ENCODE measurements around the gene MOB3A. TPM values are rescaled to one million over a fixed set of nuclear protein-coding genes. Genes with fewer than 3 reads are reported as not detected.

The MOB3A gene
- total RNA-seq, 4 donors from 2014 or later: 16.0 to 30.8 (median 22.2) TPM

GRCh38 chr19:2079865-2080301, 16.2 kb downstream of the MOB3A start:
- H3K27me3 ChIP-seq: no peaks in the 10 kb centered on the region
- in situ Hi-C loops (cut with MboI; ENCODE audit: low sequenced_read_pairs in 4 of 4): loop anchor here in 1 of 4 donors (10.0 kb wide), 1 partner anchor 145 kb away; no protein-coding TSS in a partner anchor
- DNase-seq (no peak), ATAC-seq (no peak)
- peaks cover 0 to 3% of the 10 kb centered on the region in 2 donors for H3K4me1 ChIP-seq
- H3K4me3 ChIP-seq: no peak overlapping the region
- intact Hi-C loops (cut with DNase I; ENCODE audit: low total_unique reads): no loop called here
- no peak overlapping the region for H3K27ac ChIP-seq
- peaks cover 0 to 38% of the 10 kb centered on the region in 2 donors for H3K36me3 ChIP-seq
- no peaks in the 10 kb centered on the region for H3K9me3 ChIP-seq
- TF ChIP-seq POLR2A (IDR thresholded peaks at IDR 0.05) (no peak), CTCF (IDR thresholded peaks at IDR 0.05 in 4 of 5, conservative IDR thresholded peaks at IDR 0.05 in 1 of 5) (no peak)

GRCh38 chr19:2079076-2079864, 16.9 kb downstream of the MOB3A start:
- H3K27me3 ChIP-seq: no peaks in the 10 kb centered on the region
- peaks cover 0 to 45% of the 10 kb centered on the region in 2 donors for H3K36me3 ChIP-seq
- intact Hi-C loops (cut with DNase I; ENCODE audit: low total_unique reads): no loop called here
- ATAC-seq (no peak), DNase-seq (no peak)
- in situ Hi-C loops (cut with MboI; ENCODE audit: low sequenced_read_pairs in 4 of 4): loop anchor here in 1 of 4 donors (10.0 kb wide), 1 partner anchor 144 kb away; no protein-coding TSS in a partner anchor
- H3K9me3 ChIP-seq: no peaks in the 10 kb centered on the region
- TF ChIP-seq CTCF (IDR thresholded peaks at IDR 0.05 in 4 of 5, conservative IDR thresholded peaks at IDR 0.05 in 1 of 5): no peak
- no peak for TF ChIP-seq POLR2A (IDR thresholded peaks at IDR 0.05)
- no peak overlapping the region for H3K27ac ChIP-seq
- H3K4me1 ChIP-seq: peaks cover 0 to 3% of the 10 kb centered on the region in 2 donors
- no peak overlapping the region for H3K4me3 ChIP-seq

GRCh38 chr19:2077833-2078619, 18.1 kb downstream of the MOB3A start:
- in situ Hi-C loops (cut with MboI; ENCODE audit: low sequenced_read_pairs in 4 of 4) (loop anchor here in 1 of 4 donors (10.0 kb wide), 1 partner anchor 143 kb away; no protein-coding TSS in a partner anchor), intact Hi-C loops (cut with DNase I; ENCODE audit: low total_unique reads) (no loop called here)
- Histone ChIP-seq H3K27me3 (no peaks in the 10 kb centered on the region), H3K4me1 (no peaks in the 10 kb centered on the region), H3K27ac (no peak overlapping the region), H3K9me3 (no peaks in the 10 kb centered on the region), H3K36me3 (peaks cover 0 to 57% of the 10 kb centered on the region in 2 donors), H3K4me3 (no peak overlapping the region)
- no peak for DNase-seq
- ATAC-seq: no peak
- TF ChIP-seq CTCF (IDR thresholded peaks at IDR 0.05 in 4 of 5, conservative IDR thresholded peaks at IDR 0.05 in 1 of 5): no peak
- TF ChIP-seq POLR2A (IDR thresholded peaks at IDR 0.05): no peak

- no peak overlapping the region for H3K4me3 ChIP-seq
Observed at GRCh38 chr19:2077398-2077797, 18.7 kb downstream of the MOB3A start.

More at GRCh38 chr19:2077398-2077797, 18.7 kb downstream of the MOB3A start:
- intact Hi-C loops (cut with DNase I; ENCODE audit: low total_unique reads) (no loop called here), in situ Hi-C loops (cut with MboI; ENCODE audit: low sequenced_read_pairs in 4 of 4) (loop anchor here in 1 of 4 donors (10.0 kb wide), 1 partner anchor 143 kb away; no protein-coding TSS in a partner anchor)
- Histone ChIP-seq H3K27me3 (no peaks in the 10 kb centered on the region), H3K36me3 (peaks cover 0 to 63% of the 10 kb centered on the region in 2 donors), H3K27ac (no peak overlapping the region), H3K4me1 (no peaks in the 10 kb centered on the region), H3K9me3 (no peaks in the 10 kb centered on the region)
- DNase-seq (no peak), ATAC-seq (no peak)
- no peak for TF ChIP-seq POLR2A (IDR thresholded peaks at IDR 0.05)
- TF ChIP-seq CTCF (IDR thresholded peaks at IDR 0.05 in 4 of 5, conservative IDR thresholded peaks at IDR 0.05 in 1 of 5): no peak
